ENCODE data around the gene SYF2. TPM values are rescaled to one million over a fixed set of nuclear protein-coding genes. Genes with fewer than 3 reads are reported as not detected.
A peak's percentile ranks its signal among the peaks of the same experiment; 100 is the strongest.
"Not testable (repeated sequence)": the region's sequence is repeated elsewhere in the genome, so short reads cannot be mapped to it uniquely, and the experiment has no call there.

SYF2 gene
- total and polyA plus RNA-seq, 2 of the 4 experiments (the other 2 are of a cell fraction): 8.6 to 19.5 TPM

DNA sequence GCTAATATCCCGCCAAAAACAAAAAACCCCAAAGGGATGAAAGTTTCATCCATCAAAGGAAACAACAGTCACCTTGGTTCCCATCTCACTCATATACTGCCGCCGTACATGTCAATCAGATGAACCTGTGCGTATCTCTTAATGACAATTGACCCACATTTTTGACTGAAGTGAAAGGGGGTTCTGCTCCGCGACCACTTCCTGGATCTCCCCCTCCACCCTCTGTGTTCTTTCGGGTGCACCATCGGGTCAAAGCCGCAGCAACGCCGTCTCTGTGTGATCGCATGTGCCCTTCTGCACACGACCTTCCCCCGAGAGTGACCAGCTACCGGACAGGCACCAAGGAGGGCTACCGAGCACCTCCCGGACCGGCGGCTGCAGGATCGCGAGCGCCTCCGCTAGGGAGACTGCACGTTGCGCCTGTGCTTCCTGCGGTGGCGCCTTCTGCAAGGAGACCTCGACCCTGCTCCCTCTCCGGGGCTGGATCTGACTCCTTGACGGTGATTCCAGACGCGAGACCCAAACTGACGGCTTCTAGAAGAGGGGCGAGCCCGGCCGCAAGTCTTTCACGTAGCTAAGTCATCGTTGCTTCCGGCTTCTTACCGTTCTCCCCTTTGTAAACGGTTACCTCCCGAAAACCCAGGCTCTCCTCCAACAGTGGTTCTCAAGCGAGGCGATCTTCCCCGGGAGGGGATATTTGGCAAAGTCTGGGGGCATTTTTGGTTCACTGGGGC is 34.4 kb upstream of the SYF2 start:
- BruUV-seq (replicated peaks): TSS peak; percentile 29
- peak overlapping the region; percentile 23; the same call in 1 of the 2 replicates for H3K27ac ChIP-seq (ENCODE audit: insufficient read depth, low read length)
- H2BK20ac ChIP-seq (ENCODE audit: low read depth, low read length); H2AK9ac ChIP-seq (replicated peaks; ENCODE audit: low read depth, low read length, poor library complexity); H3K9me3 ChIP-seq (ENCODE audit: control insufficient read depth, insufficient read depth, low read length); H2AK5ac ChIP-seq (ENCODE audit: low read depth, low read length); H3K4ac ChIP-seq (ENCODE audit: low read depth, low read length); H3K9me1 ChIP-seq (ENCODE audit: insufficient read depth, low read length); dilution Hi-C loops (cut with HindIII; ENCODE audit: low sequenced_read_pairs, unreplicated experiment); H3K4me1 ChIP-seq (ENCODE audit: control insufficient read depth, insufficient read depth, low read length); DNase-seq; H3K56ac ChIP-seq (ENCODE audit: extremely low read depth, insufficient read depth, low read length); H2BK120ac ChIP-seq (ENCODE audit: low read depth, low read length); CTCF ChIA-PET; H4K8ac ChIP-seq (ENCODE audit: low read depth in 2 of 2, low read length in 2 of 2); H4K20me1 ChIP-seq (ENCODE audit: insufficient read depth, low read length); H2BK5ac ChIP-seq (ENCODE audit: low read depth, low read length, poor library complexity, severe bottlenecking); POLR2A ChIA-PET (ENCODE audit: unreplicated experiment); H3K14ac ChIP-seq (replicated peaks; ENCODE audit: low read depth, low read length); H2BK15ac ChIP-seq (ENCODE audit: low read depth, low read length); in situ Hi-C loops (cut with MboI; ENCODE audit: low sequenced_read_pairs); H4K5ac ChIP-seq (ENCODE audit: low read depth, low read length); H3K27me3 ChIP-seq (ENCODE audit: control insufficient read depth, insufficient read depth, low read length); intact Hi-C loops (cut with micrococcal nuclease); H4K91ac ChIP-seq (ENCODE audit: insufficient read depth, low read depth, low read length); H3K18ac ChIP-seq (ENCODE audit: low read depth, low read length); H3K79me1 ChIP-seq (ENCODE audit: low read depth in 1 of 2, low read length in 2 of 2); H3K36me3 ChIP-seq (ENCODE audit: control insufficient read depth, insufficient read depth, low read length): not testable (repeated sequence)
- peak overlapping the region; percentile 81 for H3K4me3 ChIP-seq (ENCODE audit: insufficient read depth, low read depth, low read length)
- peak overlapping the region; percentile 94; the same call in 1 of the 2 replicates for H3K9ac ChIP-seq (ENCODE audit: low read depth, low read length)
- H3K4me2 ChIP-seq (ENCODE audit: low read depth, low read length): peak overlapping the region; percentile 100
- no CpG with 5 or more reads among the region's 45 CpGs for WGBS, 2 experiments (ENCODE audit: extremely low coverage in 2 of 2, insufficient read length in 1 of 2)
- H3K23ac ChIP-seq (ENCODE audit: low read depth, low read length): peak overlapping the region; percentile 2; the same call in 1 of the 2 replicates
- peak; percentile 64 for ATAC-seq (ENCODE audit: low read depth)
- H2AFZ ChIP-seq (replicated peaks; ENCODE audit: low read length, poor library complexity): peak overlapping the region; percentile 26

GRCh38 chr1:25260336-25260735 is 28.0 kb upstream of the SYF2 start:
- Histone ChIP-seq H2BK5ac (ENCODE audit: low read depth, low read length, poor library complexity, severe bottlenecking) (peak overlapping the region; percentile 67), H3K23ac (ENCODE audit: low read depth, low read length) (peak overlapping the region; percentile 33; the same call in 1 of the 2 replicates), H3K9me1 (ENCODE audit: insufficient read depth, low read length) (peaks cover 13% of the 10 kb centered on the region), H2AK5ac (ENCODE audit: low read depth, low read length) (peak overlapping the region; percentile 59; the same call in 1 of the 2 replicates), H3K56ac (ENCODE audit: extremely low read depth, insufficient read depth, low read length) (peak overlapping the region; percentile 17; the same call in 1 of the 2 replicates), H3K79me1 (ENCODE audit: low read depth in 1 of 2, low read length in 2 of 2) (peaks cover 13 to 38% of the 10 kb centered on the region in 2 experiments), H2BK120ac (ENCODE audit: low read depth, low read length) (peak overlapping the region; percentile 13; the same call in 1 of the 2 replicates), H3K14ac (replicated peaks; ENCODE audit: low read depth, low read length) (peak overlapping the region; percentile 71; the same call in 1 of the 2 replicates), H3K4ac (ENCODE audit: low read depth, low read length) (0 out of 2 replicates have a peak overlapping the region, but pooled peaks have one; percentile 19)
- H3K9me3 ChIP-seq (ENCODE audit: control insufficient read depth, insufficient read depth, low read length); H3K4me3 ChIP-seq (ENCODE audit: insufficient read depth, low read depth, low read length); H2AFZ ChIP-seq (replicated peaks; ENCODE audit: low read length, poor library complexity); H3K27me3 ChIP-seq (ENCODE audit: control insufficient read depth, insufficient read depth, low read length); CTCF ChIA-PET; H3K9ac ChIP-seq (ENCODE audit: low read depth, low read length); H4K91ac ChIP-seq (ENCODE audit: insufficient read depth, low read depth, low read length); H2BK15ac ChIP-seq (ENCODE audit: low read depth, low read length); H2AK9ac ChIP-seq (replicated peaks; ENCODE audit: low read depth, low read length, poor library complexity); H3K27ac ChIP-seq (ENCODE audit: insufficient read depth, low read length); H3K36me3 ChIP-seq (ENCODE audit: control insufficient read depth, insufficient read depth, low read length); in situ Hi-C loops (cut with MboI; ENCODE audit: low sequenced_read_pairs); dilution Hi-C loops (cut with HindIII; ENCODE audit: low sequenced_read_pairs, unreplicated experiment); POLR2A ChIA-PET (ENCODE audit: unreplicated experiment); intact Hi-C loops (cut with micrococcal nuclease); H4K5ac ChIP-seq (ENCODE audit: low read depth, low read length); H2BK20ac ChIP-seq (ENCODE audit: low read depth, low read length); BruUV-seq (replicated peaks); H4K8ac ChIP-seq (ENCODE audit: low read depth in 2 of 2, low read length in 2 of 2); DNase-seq; H3K4me1 ChIP-seq (ENCODE audit: control insufficient read depth, insufficient read depth, low read length); H3K4me2 ChIP-seq (ENCODE audit: low read depth, low read length); H4K20me1 ChIP-seq (ENCODE audit: insufficient read depth, low read length); H3K18ac ChIP-seq (ENCODE audit: low read depth, low read length): not testable (repeated sequence)
- peak; percentile 9; the same call in 1 of the 2 replicates for ATAC-seq (ENCODE audit: low read depth)
- WGBS, 2 experiments (ENCODE audit: extremely low coverage in 2 of 2, insufficient read length in 1 of 2): no CpG with 5 or more reads among the region's 3 CpGs
